ENCODE data around the gene CBLIF. TPM values are rescaled to one million over a fixed set of nuclear protein-coding genes. Genes with fewer than 3 reads are reported as not detected.
"Not testable (repeated sequence)": the region's sequence is repeated elsewhere in the genome, so short reads cannot be mapped to it uniquely, and the experiment has no call there.

Gene CBLIF
- total RNA-seq, 1 donor from 2014 or later = not detected

DNA sequence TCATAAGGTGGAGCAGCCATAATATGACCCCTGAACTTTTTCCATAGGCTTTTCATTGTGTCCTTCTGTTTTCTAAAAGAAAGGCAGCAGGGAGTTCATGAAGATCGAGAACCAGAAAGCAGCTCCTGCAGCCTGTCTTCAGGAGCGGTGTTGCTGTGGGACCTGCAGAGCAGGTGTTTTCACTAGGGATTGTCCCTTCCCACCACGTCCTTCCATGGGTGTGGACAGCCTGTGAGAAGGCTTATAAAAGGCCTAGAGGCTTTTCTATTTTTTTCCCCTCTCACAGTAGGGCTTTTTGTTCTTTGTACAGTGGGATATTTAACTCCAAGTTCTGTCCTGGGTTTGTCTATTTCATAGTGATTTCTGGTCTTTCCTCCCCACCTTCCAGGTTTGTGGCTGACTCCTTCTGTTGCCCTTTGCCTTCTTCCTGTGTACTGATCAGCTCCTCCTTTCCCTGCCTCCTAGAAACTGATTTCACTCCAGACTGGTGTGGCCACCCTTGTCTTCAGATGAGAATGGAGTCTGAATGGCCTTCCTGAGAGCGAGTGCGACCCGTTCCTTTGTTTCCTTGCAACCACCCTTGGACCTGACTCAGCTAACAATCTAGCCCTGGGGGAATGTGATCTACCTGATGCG, 44.8 kb downstream of the CBLIF start:
- no peak for DNase-seq (ENCODE audit: low read depth, low spot score)

GRCh38 chr11:59794417-59794816, 50.9 kb downstream of the CBLIF start:
- no peak for DNase-seq (ENCODE audit: low read depth, low spot score)

DNA sequence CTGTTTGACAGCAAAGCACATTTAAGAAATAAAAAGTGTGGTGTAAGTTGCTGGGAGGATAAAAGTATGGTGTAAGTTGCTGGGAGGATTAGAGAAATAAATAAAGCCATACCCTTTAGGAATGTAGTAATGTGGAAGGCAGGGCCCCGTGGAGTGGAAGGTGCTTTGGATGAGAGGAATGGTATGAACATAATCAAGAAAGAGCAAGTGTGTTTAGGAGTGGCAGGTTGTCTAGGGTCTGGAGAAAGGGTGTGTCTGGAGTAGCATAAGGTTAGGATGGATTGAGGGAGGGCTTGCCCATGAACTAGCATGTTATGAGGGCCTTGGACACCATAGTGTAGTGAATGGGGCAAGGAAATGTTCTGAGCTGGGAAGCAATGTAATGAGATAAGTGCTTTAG, 52.8 kb downstream of the CBLIF start:
- DNase-seq (ENCODE audit: low read depth, low spot score) = no peak

DNA sequence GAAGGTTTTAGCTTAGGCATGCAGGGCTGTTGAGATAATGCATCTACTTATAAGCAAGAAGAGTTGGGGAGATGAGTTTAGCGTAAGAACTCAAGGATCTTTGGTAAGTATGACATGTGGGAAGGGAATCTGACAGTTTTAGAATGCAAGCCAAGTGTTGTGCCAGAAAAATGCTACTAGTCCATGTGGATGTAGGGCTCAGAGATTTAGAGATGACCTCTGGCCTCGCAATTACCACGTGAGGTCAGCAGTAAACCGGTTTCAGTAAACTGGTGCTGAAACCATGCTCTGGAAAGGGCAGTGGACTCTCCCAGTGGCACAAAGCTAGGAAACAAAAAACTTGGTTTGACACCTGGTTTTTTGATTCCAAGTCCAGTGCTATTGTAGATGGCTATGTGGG, 53.7 kb downstream of the CBLIF start:
- DNase-seq (ENCODE audit: low read depth, low spot score) = no peak

- DNase-seq (ENCODE audit: low read depth, low spot score) = peak; percentile 80
Measured at GRCh38 chr11:59787816-59788215, 57.5 kb downstream of the CBLIF start.

DNA sequence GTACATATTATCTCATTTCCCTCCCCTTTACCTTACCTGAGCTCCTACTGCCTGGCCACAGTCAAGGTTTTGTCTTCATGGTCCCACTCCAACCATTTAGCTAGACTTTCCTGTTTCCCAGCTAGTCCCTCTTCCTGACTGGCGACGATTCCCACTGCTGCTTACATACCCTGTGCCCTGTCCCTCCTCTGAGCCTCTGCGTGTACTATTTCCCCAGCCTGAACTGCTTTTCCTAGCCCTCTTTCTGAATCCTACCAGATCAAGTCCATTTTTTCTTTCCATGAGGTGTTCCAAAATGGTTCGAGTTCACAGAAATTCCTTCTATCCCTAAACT, 58.1 kb downstream of the CBLIF start:
- no peak for DNase-seq (ENCODE audit: low read depth, low spot score)

- DNase-seq (ENCODE audit: low read depth, low spot score) = no peak
Measured at GRCh38 chr11:59785818-59786217, 59.5 kb downstream of the CBLIF start.

- DNase-seq (ENCODE audit: low read depth, low spot score) = not testable (repeated sequence)
Measured at GRCh38 chr11:59784441-59784840, 60.9 kb downstream of the CBLIF start.

DNA sequence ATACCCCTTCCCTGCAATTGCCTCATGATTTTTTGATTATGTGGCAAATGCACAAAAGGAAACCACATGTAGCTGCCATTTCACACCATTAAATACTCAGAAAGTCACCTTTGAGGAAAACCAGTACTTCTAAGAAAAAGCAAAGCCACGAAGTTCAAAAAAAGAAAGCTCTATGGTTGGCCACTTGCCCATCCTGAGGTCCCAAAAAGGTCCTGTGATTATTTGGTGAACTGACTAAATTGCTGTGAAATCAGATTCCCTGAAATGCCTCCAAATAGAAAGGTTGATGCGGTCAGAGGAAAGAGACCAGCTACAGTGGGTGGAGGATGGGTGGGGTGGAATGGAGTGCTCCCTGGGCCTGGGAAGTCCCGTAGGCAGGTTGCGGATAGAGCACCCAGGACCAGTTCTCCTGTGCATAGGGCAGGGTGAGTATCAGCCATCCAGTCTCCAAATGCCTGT, 61.6 kb downstream of the CBLIF start:
- no peak for DNase-seq (ENCODE audit: low read depth, low spot score)

DNA sequence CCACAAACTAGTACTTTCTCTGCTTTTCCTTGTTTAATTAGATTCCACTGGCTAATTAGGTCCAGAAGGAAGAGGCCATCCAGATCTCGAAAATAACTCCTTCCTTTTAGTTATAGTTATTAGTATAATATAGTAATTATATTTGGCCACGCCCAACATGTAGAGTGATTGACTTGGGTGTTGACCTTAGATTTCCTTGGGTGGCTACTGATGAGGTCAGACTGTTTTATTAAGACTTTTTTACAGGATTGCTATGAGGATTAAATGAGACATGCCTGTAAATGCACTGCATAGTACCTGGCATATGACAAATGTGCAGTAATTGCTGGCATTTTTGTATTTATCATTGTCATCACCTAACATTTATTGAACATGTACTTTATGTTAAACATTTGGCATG, 63.2 kb downstream of the CBLIF start:
- DNase-seq (ENCODE audit: low read depth, low spot score) = no peak

DNA sequence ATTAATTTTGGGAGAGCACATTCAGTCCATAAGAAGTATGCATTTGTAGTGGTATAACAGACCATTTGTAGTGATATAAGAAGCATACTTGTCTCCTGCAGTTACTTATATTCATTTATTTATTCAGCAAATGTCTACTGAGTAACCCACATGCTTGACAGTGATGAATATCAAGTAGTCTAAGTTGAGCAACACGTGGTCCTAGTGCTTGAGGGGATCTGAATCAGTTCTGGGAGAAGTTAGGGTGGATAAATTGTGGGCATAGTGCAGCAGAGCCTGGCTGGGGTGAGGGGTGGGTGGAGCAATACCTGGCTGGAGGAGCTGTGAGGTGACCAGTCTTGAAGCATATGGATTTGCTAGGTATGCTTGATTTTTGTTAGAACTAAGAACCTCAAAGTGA, 65.8 kb downstream of the CBLIF start:
- no peak for DNase-seq (ENCODE audit: low read depth, low spot score)

Other genes starting within 250 kb of the CBLIF start
- gene OSBP, start 229.7 kb downstream of the CBLIF start, total RNA-seq = 33.4 and 36.3 TPM in 2 replicates
- gene PATL1, start 176.5 kb downstream of the CBLIF start, total RNA-seq = 5.0 and 5.6 TPM in 2 replicates
- gene OR10V1, start 131.7 kb downstream of the CBLIF start, total RNA-seq = not detected in 2 replicates
- 26.7 and 26.8 TPM in 2 replicates for gene STX3, start 90.1 kb downstream of the CBLIF start, total RNA-seq
- 53.9 and 63.1 TPM in 2 replicates for gene MRPL16, start 34.7 kb downstream of the CBLIF start, total RNA-seq
- not detected in 2 replicates for gene TCN1, start 21.0 kb upstream of the CBLIF start, total RNA-seq
- not detected in 2 replicates for gene OOSP3, start 33.3 kb upstream of the CBLIF start, total RNA-seq
- not detected in 2 replicates for gene OOSP1, start 92.9 kb upstream of the CBLIF start, total RNA-seq
- gene OOSP4A, start 118.5 kb upstream of the CBLIF start, total RNA-seq = not detected in 2 replicates
- not detected in 2 replicates for gene OOSP4B, start 171.7 kb upstream of the CBLIF start, total RNA-seq
- not detected in 2 replicates for gene OOSP2, start 194.9 kb upstream of the CBLIF start, total RNA-seq
- gene MS4A3, start 211.2 kb upstream of the CBLIF start, total RNA-seq = not detected in 2 replicates
- not detected in 2 replicates for gene MS4A2, start 243.2 kb upstream of the CBLIF start, total RNA-seq